Measurements from ENCODE around the gene ADK.
"Not testable (repeated sequence)": the region's sequence is repeated elsewhere in the genome, so short reads cannot be mapped to it uniquely, and the experiment has no call there.

ADK gene

GRCh38 chr10:74307061-74307651 is 156.1 kb downstream of the ADK start:
- DNase-seq: no peak

GRCh38 chr10:74310652-74311257 is 159.7 kb downstream of the ADK start:
- DNase-seq: no peak

- DNase-seq: no peak
Observed at GRCh38 chr10:74314166-74314565, 163.1 kb downstream of the ADK start.

GRCh38 chr10:74320026-74320425 is 169.0 kb downstream of the ADK start:
- DNase-seq: no peak

- DNase-seq: no peak
Observed at GRCh38 chr10:74320717-74321116, 169.7 kb downstream of the ADK start.

GRCh38 chr10:74322141-74322540 is 171.1 kb downstream of the ADK start:
- no peak for DNase-seq

GRCh38 chr10:74322565-74322964 is 171.5 kb downstream of the ADK start:
- DNase-seq: no peak

GRCh38 chr10:74328388-74328787 is 177.4 kb downstream of the ADK start:
- DNase-seq: no peak

- no peak for DNase-seq
Observed at GRCh38 chr10:74329873-74330272, 178.9 kb downstream of the ADK start.

GRCh38 chr10:74330646-74331045 is 179.6 kb downstream of the ADK start:
- DNase-seq: no peak

GRCh38 chr10:74332398-74332797 is 181.4 kb downstream of the ADK start:
- DNase-seq: no peak

- DNase-seq: no peak
Observed at GRCh38 chr10:74333174-74333573, 182.2 kb downstream of the ADK start.

GRCh38 chr10:74334221-74334620 is 183.2 kb downstream of the ADK start:
- no peak for DNase-seq

- no peak for DNase-seq
Observed at GRCh38 chr10:74335501-74335900, 184.5 kb downstream of the ADK start.

- no peak for DNase-seq
Observed at GRCh38 chr10:74337330-74338016, 186.5 kb downstream of the ADK start.

- DNase-seq: no peak
Observed at GRCh38 chr10:74342991-74343390, 192.0 kb downstream of the ADK start.

- no peak for DNase-seq
Observed at GRCh38 chr10:74343804-74344203, 192.8 kb downstream of the ADK start.

GRCh38 chr10:74344306-74344705 is 193.3 kb downstream of the ADK start:
- DNase-seq: no peak

GRCh38 chr10:74347522-74347921 is 196.5 kb downstream of the ADK start:
- no peak for DNase-seq

- not testable (repeated sequence) for DNase-seq
Observed at GRCh38 chr10:74353021-74353420, 202.0 kb downstream of the ADK start.

- DNase-seq: no peak
Observed at GRCh38 chr10:74361678-74362077, 210.7 kb downstream of the ADK start.

- no peak for DNase-seq
Observed at GRCh38 chr10:74363727-74364126, 212.7 kb downstream of the ADK start.

- no peak for DNase-seq
Observed at GRCh38 chr10:74365109-74365508, 214.1 kb downstream of the ADK start.

GRCh38 chr10:74371696-74372095 is 220.7 kb downstream of the ADK start:
- no peak for DNase-seq

- DNase-seq: no peak
Observed at GRCh38 chr10:74373059-74373458, 222.0 kb downstream of the ADK start.
